ENCODE data around the gene SASS6. TPM values are rescaled to one million over a fixed set of nuclear protein-coding genes. Genes with fewer than 3 reads are reported as not detected.

The SASS6 gene
- total RNA-seq, 1 donor from 2014 or later = 11.1 TPM

- TF ChIP-seq CTCF (IDR thresholded peaks at IDR 0.05; ENCODE audit: unreplicated experiment) = no peak
- Mint-ChIP-seq H3K9me3 (ENCODE audit: low read depth) (no peaks in the 10 kb centered on the region), H3K4me3 (ENCODE audit: low read depth) (no peak overlapping the region), H3K27me3 (no peaks in the 10 kb centered on the region), H3K27ac (peak overlapping the region; percentile 16), H3K36me3 (ENCODE audit: insufficient read depth) (peaks cover 18% of the 10 kb centered on the region), H3K4me1 (ENCODE audit: low read depth) (no peaks in the 10 kb centered on the region)
- no peak for DNase-seq (ENCODE audit: low spot score, unreplicated experiment)
These were observed 56.0 kb downstream of the SASS6 start for GRCh38 chr1:100076744-100077143.

- H3K36me3 Mint-ChIP-seq (ENCODE audit: insufficient read depth) = peaks cover 18% of the 10 kb centered on the region
These were observed 56.4 kb downstream of the SASS6 start for GRCh38 chr1:100076319-100076718.

GRCh38 chr1:100075773-100076172, 57.0 kb downstream of the SASS6 start:
- Mint-ChIP-seq H3K27ac (peak overlapping the region; percentile 45), H3K27me3 (no peaks in the 10 kb centered on the region), H3K36me3 (ENCODE audit: insufficient read depth) (peaks cover 19% of the 10 kb centered on the region), H3K4me3 (ENCODE audit: low read depth) (no peak overlapping the region), H3K9me3 (ENCODE audit: low read depth) (no peaks in the 10 kb centered on the region), H3K4me1 (ENCODE audit: low read depth) (no peaks in the 10 kb centered on the region)
- no peak for DNase-seq (ENCODE audit: low spot score, unreplicated experiment)
- TF ChIP-seq CTCF (IDR thresholded peaks at IDR 0.05; ENCODE audit: unreplicated experiment) = no peak

More at GRCh38 chr1:100076319-100076718, 56.4 kb downstream of the SASS6 start:
- Mint-ChIP-seq H3K4me1 (ENCODE audit: low read depth) (no peaks in the 10 kb centered on the region), H3K27me3 (no peaks in the 10 kb centered on the region), H3K27ac (no peak overlapping the region), H3K4me3 (ENCODE audit: low read depth) (no peak overlapping the region), H3K9me3 (ENCODE audit: low read depth) (no peaks in the 10 kb centered on the region)
- no peak for DNase-seq (ENCODE audit: low spot score, unreplicated experiment)
- no peak for TF ChIP-seq CTCF (IDR thresholded peaks at IDR 0.05; ENCODE audit: unreplicated experiment)

GRCh38 chr1:100074604-100075395, 57.9 kb downstream of the SASS6 start:
- no peak overlapping the region for H3K4me3 Mint-ChIP-seq (ENCODE audit: low read depth)
- H3K36me3 Mint-ChIP-seq (ENCODE audit: insufficient read depth) = peaks cover 20% of the 10 kb centered on the region
- no peaks in the 10 kb centered on the region for H3K27me3 Mint-ChIP-seq
- DNase-seq (ENCODE audit: low spot score, unreplicated experiment) = no peak
- no peaks in the 10 kb centered on the region for H3K4me1 Mint-ChIP-seq (ENCODE audit: low read depth)
- no peaks in the 10 kb centered on the region for H3K9me3 Mint-ChIP-seq (ENCODE audit: low read depth)
- no peak overlapping the region for H3K27ac Mint-ChIP-seq
- no peak for TF ChIP-seq CTCF (IDR thresholded peaks at IDR 0.05; ENCODE audit: unreplicated experiment)

GRCh38 chr1:100073531-100073930, 59.2 kb downstream of the SASS6 start:
- Mint-ChIP-seq H3K4me1 (ENCODE audit: low read depth) (no peaks in the 10 kb centered on the region), H3K36me3 (ENCODE audit: insufficient read depth) (peaks cover 23% of the 10 kb centered on the region), H3K27me3 (no peaks in the 10 kb centered on the region)

More at GRCh38 chr1:100073531-100073930, 59.2 kb downstream of the SASS6 start:
- no peak for DNase-seq (ENCODE audit: low spot score, unreplicated experiment)
- Mint-ChIP-seq H3K4me3 (ENCODE audit: low read depth) (no peak overlapping the region), H3K27ac (no peak overlapping the region), H3K9me3 (ENCODE audit: low read depth) (no peaks in the 10 kb centered on the region)
- TF ChIP-seq CTCF (IDR thresholded peaks at IDR 0.05; ENCODE audit: unreplicated experiment) = no peak

Measured in progenitor cell of endocrine pancreas (in vitro differentiated cells).